ENCODE data around the gene PERM1.
A peak's percentile ranks its signal among the peaks of the same experiment; 100 is the strongest.

Gene PERM1

GRCh38 chr1:958823-959730, 22.8 kb downstream of the PERM1 start, which contains the start of gene NOC2L:
NOC2L (minus strand) TSS chr1:959256; CDS start chr1:959240, 16 bp downstream.
- Histone ChIP-seq H3K4me1 (ENCODE audit: control insufficient read depth in 2 of 2, insufficient read depth in 2 of 2, low read length in 2 of 2) (peaks cover 14 to 20% of the 10 kb centered on the region in 2 donors), H3K27ac (ENCODE audit: low read depth in 2 of 2, low read length in 2 of 2) (peak within 1 kb of the TSS in 1 of 2 donors; percentile 43)

GRCh38 chr1:956636-957035, 25.3 kb downstream of the PERM1 start:
- peaks cover 38 to 46% of the 10 kb centered on the region in 2 donors for H3K36me3 ChIP-seq (ENCODE audit: control insufficient read depth in 2 of 2, insufficient read depth in 2 of 2, low read length in 2 of 2)
- no peak overlapping the region for H3K9ac ChIP-seq (ENCODE audit: low read depth in 1 of 2, low read length in 2 of 2)
- H3K9me3 ChIP-seq (ENCODE audit: control insufficient read depth in 2 of 2, low read length in 2 of 2) = no peaks in the 10 kb centered on the region
- no peaks in the 10 kb centered on the region for H3K27me3 ChIP-seq (ENCODE audit: control insufficient read depth in 2 of 2, insufficient read depth in 2 of 2, low read length in 2 of 2)
- peaks cover 14 to 20% of the 10 kb centered on the region in 2 donors for H3K4me1 ChIP-seq (ENCODE audit: control insufficient read depth in 2 of 2, insufficient read depth in 2 of 2, low read length in 2 of 2)
- H3K4me3 ChIP-seq (ENCODE audit: low read length in 2 of 2) = no peak overlapping the region
- no peak overlapping the region for H3K27ac ChIP-seq (ENCODE audit: low read depth in 2 of 2, low read length in 2 of 2)

More at GRCh38 chr1:958823-959730, 22.8 kb downstream of the PERM1 start, which contains the start of gene NOC2L:
- H3K27me3 ChIP-seq (ENCODE audit: control insufficient read depth in 2 of 2, insufficient read depth in 2 of 2, low read length in 2 of 2) = no peaks in the 10 kb centered on the region
- peak within 1 kb of the TSS; percentile 74 to 86 for H3K9ac ChIP-seq (ENCODE audit: low read depth in 1 of 2, low read length in 2 of 2)
- no peaks in the 10 kb centered on the region for H3K9me3 ChIP-seq (ENCODE audit: control insufficient read depth in 2 of 2, low read length in 2 of 2)
- H3K4me3 ChIP-seq (ENCODE audit: low read length in 2 of 2) = peak within 1 kb of the TSS; percentile 90 to 99
- H3K36me3 ChIP-seq (ENCODE audit: control insufficient read depth in 2 of 2, insufficient read depth in 2 of 2, low read length in 2 of 2) = peaks cover 20 to 23% of the 10 kb centered on the region in 2 donors

GRCh38 chr1:955474-955873, 26.4 kb downstream of the PERM1 start:
- H3K9ac ChIP-seq (ENCODE audit: low read depth in 1 of 2, low read length in 2 of 2) = no peak overlapping the region
- H3K4me1 ChIP-seq (ENCODE audit: control insufficient read depth in 2 of 2, insufficient read depth in 2 of 2, low read length in 2 of 2) = peaks cover 14 to 15% of the 10 kb centered on the region in 2 donors
- H3K36me3 ChIP-seq (ENCODE audit: control insufficient read depth in 2 of 2, insufficient read depth in 2 of 2, low read length in 2 of 2) = peaks cover 46 to 53% of the 10 kb centered on the region in 2 donors
- H3K4me3 ChIP-seq (ENCODE audit: low read length in 2 of 2) = no peak overlapping the region
- no peak overlapping the region for H3K27ac ChIP-seq (ENCODE audit: low read depth in 2 of 2, low read length in 2 of 2)
- H3K27me3 ChIP-seq (ENCODE audit: control insufficient read depth in 2 of 2, insufficient read depth in 2 of 2, low read length in 2 of 2) = no peaks in the 10 kb centered on the region
- H3K9me3 ChIP-seq (ENCODE audit: control insufficient read depth in 2 of 2, low read length in 2 of 2) = no peaks in the 10 kb centered on the region

GRCh38 chr1:954927-955326, 27.0 kb downstream of the PERM1 start:
- peaks cover 14 to 15% of the 10 kb centered on the region in 2 donors for H3K4me1 ChIP-seq (ENCODE audit: control insufficient read depth in 2 of 2, insufficient read depth in 2 of 2, low read length in 2 of 2)
- H3K27ac ChIP-seq (ENCODE audit: low read depth in 2 of 2, low read length in 2 of 2) = no peak overlapping the region
- no peak overlapping the region for H3K4me3 ChIP-seq (ENCODE audit: low read length in 2 of 2)
- no peaks in the 10 kb centered on the region for H3K27me3 ChIP-seq (ENCODE audit: control insufficient read depth in 2 of 2, insufficient read depth in 2 of 2, low read length in 2 of 2)
- no peak overlapping the region for H3K9ac ChIP-seq (ENCODE audit: low read depth in 1 of 2, low read length in 2 of 2)
- H3K9me3 ChIP-seq (ENCODE audit: control insufficient read depth in 2 of 2, low read length in 2 of 2) = no peaks in the 10 kb centered on the region
- H3K36me3 ChIP-seq (ENCODE audit: control insufficient read depth in 2 of 2, insufficient read depth in 2 of 2, low read length in 2 of 2) = peaks cover 52 to 58% of the 10 kb centered on the region in 2 donors

- no peak overlapping the region for H3K27ac ChIP-seq (ENCODE audit: low read depth in 2 of 2, low read length in 2 of 2)
- H3K9me3 ChIP-seq (ENCODE audit: control insufficient read depth in 2 of 2, low read length in 2 of 2) = no peaks in the 10 kb centered on the region
- no peak overlapping the region for H3K4me3 ChIP-seq (ENCODE audit: low read length in 2 of 2)
- peaks cover 63 to 70% of the 10 kb centered on the region in 2 donors for H3K36me3 ChIP-seq (ENCODE audit: control insufficient read depth in 2 of 2, insufficient read depth in 2 of 2, low read length in 2 of 2)
- H3K27me3 ChIP-seq (ENCODE audit: control insufficient read depth in 2 of 2, insufficient read depth in 2 of 2, low read length in 2 of 2) = no peaks in the 10 kb centered on the region
- no peak overlapping the region for H3K9ac ChIP-seq (ENCODE audit: low read depth in 1 of 2, low read length in 2 of 2)
- peaks cover 11 to 12% of the 10 kb centered on the region in 2 donors for H3K4me1 ChIP-seq (ENCODE audit: control insufficient read depth in 2 of 2, insufficient read depth in 2 of 2, low read length in 2 of 2)
These were observed 28.2 kb downstream of the PERM1 start for GRCh38 chr1:953524-954320.

GRCh38 chr1:952603-953002, 29.3 kb downstream of the PERM1 start:
- no peak overlapping the region for H3K9ac ChIP-seq (ENCODE audit: low read depth in 1 of 2, low read length in 2 of 2)
- no peak overlapping the region for H3K27ac ChIP-seq (ENCODE audit: low read depth in 2 of 2, low read length in 2 of 2)
- H3K4me1 ChIP-seq (ENCODE audit: control insufficient read depth in 2 of 2, insufficient read depth in 2 of 2, low read length in 2 of 2) = peaks cover 2% of the 10 kb centered on the region in 2 donors
- peaks cover 71 to 80% of the 10 kb centered on the region in 2 donors for H3K36me3 ChIP-seq (ENCODE audit: control insufficient read depth in 2 of 2, insufficient read depth in 2 of 2, low read length in 2 of 2)
- no peaks in the 10 kb centered on the region for H3K27me3 ChIP-seq (ENCODE audit: control insufficient read depth in 2 of 2, insufficient read depth in 2 of 2, low read length in 2 of 2)
- H3K4me3 ChIP-seq (ENCODE audit: low read length in 2 of 2) = no peak overlapping the region
- H3K9me3 ChIP-seq (ENCODE audit: control insufficient read depth in 2 of 2, low read length in 2 of 2) = no peaks in the 10 kb centered on the region

GRCh38 chr1:952201-952600, 29.7 kb downstream of the PERM1 start:
- Histone ChIP-seq H3K27me3 (ENCODE audit: control insufficient read depth in 2 of 2, insufficient read depth in 2 of 2, low read length in 2 of 2) (no peaks in the 10 kb centered on the region), H3K27ac (ENCODE audit: low read depth in 2 of 2, low read length in 2 of 2) (no peak overlapping the region), H3K9ac (ENCODE audit: low read depth in 1 of 2, low read length in 2 of 2) (no peak overlapping the region), H3K4me1 (ENCODE audit: control insufficient read depth in 2 of 2, insufficient read depth in 2 of 2, low read length in 2 of 2) (no peaks in the 10 kb centered on the region), H3K4me3 (ENCODE audit: low read length in 2 of 2) (no peak overlapping the region), H3K9me3 (ENCODE audit: control insufficient read depth in 2 of 2, low read length in 2 of 2) (no peaks in the 10 kb centered on the region), H3K36me3 (ENCODE audit: control insufficient read depth in 2 of 2, insufficient read depth in 2 of 2, low read length in 2 of 2) (peaks cover 74 to 83% of the 10 kb centered on the region in 2 donors)

GRCh38 chr1:951364-951763, 30.5 kb downstream of the PERM1 start:
- Histone ChIP-seq H3K4me1 (ENCODE audit: control insufficient read depth in 2 of 2, insufficient read depth in 2 of 2, low read length in 2 of 2) (no peaks in the 10 kb centered on the region), H3K27me3 (ENCODE audit: control insufficient read depth in 2 of 2, insufficient read depth in 2 of 2, low read length in 2 of 2) (no peaks in the 10 kb centered on the region), H3K9ac (ENCODE audit: low read depth in 1 of 2, low read length in 2 of 2) (no peak overlapping the region), H3K36me3 (ENCODE audit: control insufficient read depth in 2 of 2, insufficient read depth in 2 of 2, low read length in 2 of 2) (peaks cover 73 to 83% of the 10 kb centered on the region in 2 donors), H3K9me3 (ENCODE audit: control insufficient read depth in 2 of 2, low read length in 2 of 2) (no peaks in the 10 kb centered on the region), H3K27ac (ENCODE audit: low read depth in 2 of 2, low read length in 2 of 2) (no peak overlapping the region), H3K4me3 (ENCODE audit: low read length in 2 of 2) (no peak overlapping the region)

GRCh38 chr1:950881-951280, 31.0 kb downstream of the PERM1 start:
- H3K4me3 ChIP-seq (ENCODE audit: low read length in 2 of 2) = no peak overlapping the region
- peaks cover 69 to 82% of the 10 kb centered on the region in 2 donors for H3K36me3 ChIP-seq (ENCODE audit: control insufficient read depth in 2 of 2, insufficient read depth in 2 of 2, low read length in 2 of 2)
- no peaks in the 10 kb centered on the region for H3K27me3 ChIP-seq (ENCODE audit: control insufficient read depth in 2 of 2, insufficient read depth in 2 of 2, low read length in 2 of 2)
- no peak overlapping the region for H3K9ac ChIP-seq (ENCODE audit: low read depth in 1 of 2, low read length in 2 of 2)
- no peaks in the 10 kb centered on the region for H3K9me3 ChIP-seq (ENCODE audit: control insufficient read depth in 2 of 2, low read length in 2 of 2)
- no peaks in the 10 kb centered on the region for H3K4me1 ChIP-seq (ENCODE audit: control insufficient read depth in 2 of 2, insufficient read depth in 2 of 2, low read length in 2 of 2)
- H3K27ac ChIP-seq (ENCODE audit: low read depth in 2 of 2, low read length in 2 of 2) = no peak overlapping the region

GRCh38 chr1:950268-950667, 31.6 kb downstream of the PERM1 start:
- Histone ChIP-seq H3K9ac (ENCODE audit: low read depth in 1 of 2, low read length in 2 of 2) (no peak overlapping the region), H3K36me3 (ENCODE audit: control insufficient read depth in 2 of 2, insufficient read depth in 2 of 2, low read length in 2 of 2) (peaks cover 69 to 82% of the 10 kb centered on the region in 2 donors), H3K9me3 (ENCODE audit: control insufficient read depth in 2 of 2, low read length in 2 of 2) (no peaks in the 10 kb centered on the region), H3K4me1 (ENCODE audit: control insufficient read depth in 2 of 2, insufficient read depth in 2 of 2, low read length in 2 of 2) (no peaks in the 10 kb centered on the region), H3K27me3 (ENCODE audit: control insufficient read depth in 2 of 2, insufficient read depth in 2 of 2, low read length in 2 of 2) (no peaks in the 10 kb centered on the region), H3K4me3 (ENCODE audit: low read length in 2 of 2) (no peak overlapping the region), H3K27ac (ENCODE audit: low read depth in 2 of 2, low read length in 2 of 2) (no peak overlapping the region)

All from mucosa of rectum (tissue), 2 donors.